Stomach (tissue), 9 donors: ENCODE results near the gene RDH12. TPM values are rescaled to one million over a fixed set of nuclear protein-coding genes. Genes with fewer than 3 reads are reported as not detected.
A peak's percentile ranks its signal among the peaks of the same experiment; 100 is the strongest.

Experiments used
- DNase-seq, 2 donors: peaks; one replicate each; pipeline versions ENCODE4 v3.0.0 to v3.0.0-alpha.2; 2013 to 2019
- H3K27ac ChIP-seq, 5 donors: fragments of 200-600 bp in 4 of 5; sonication (generic) in 4 of 5; one replicate each; pipeline ENCODE4 v1.5.1; 2013 to 2019; ENCODE audit warnings: mild to moderate bottlenecking in 1 of 5, moderate library complexity in 1 of 5
- H3K27me3 ChIP-seq, 3 donors: fragments of 200-600 bp; sonication (generic); one replicate each; pipeline ENCODE4 v1.5.1; 2017 to 2019; ENCODE audit warnings: mixed run types in 1 of 3
- H3K36me3 ChIP-seq, 4 donors: fragments of 200-600 bp; sonication (generic); 1 replicate in 3 of 4; 2 replicates in 1 of 4; pipeline ENCODE4 v1.5.1; 2016 to 2019
- H3K4me1 ChIP-seq, 4 donors: fragments of 200-600 bp; sonication (generic); one replicate each; pipeline ENCODE4 v1.5.1; 2016 to 2019
- H3K4me3 ChIP-seq, 4 donors: fragments of 200-600 bp; sonication (generic) in 3 of 4; one replicate each; pipeline ENCODE4 v1.5.1; 2016 to 2019; ENCODE audit warnings: mild to moderate bottlenecking in 1 of 4
- H3K9me3 ChIP-seq, 4 donors: fragments of 200-600 bp; sonication (generic); one replicate each; pipeline ENCODE4 v1.5.1; 2016 to 2019
- EP300 ChIP-seq: sonication (generic); formaldehyde crosslinking; IDR thresholded peaks from one replicate; pipeline ENCODE4 v1.6.1; 2017; ENCODE audit warnings: antibody characterized with exemption
- POLR2A ChIP-seq, 4 donors: fragments of 450-650 bp; IDR thresholded peaks; one replicate each; pipeline ENCODE4 v1.6.1; 2016; ENCODE audit warnings: antibody characterized with exemption in 4 of 4, control low read depth in 2 of 4, mild to moderate bottlenecking in 1 of 4, moderate library complexity in 1 of 4
- POLR2AphosphoS5 ChIP-seq, 3 donors: sonication (generic); formaldehyde crosslinking; IDR thresholded peaks; one replicate each; pipeline ENCODE4 v1.6.1; 2016; ENCODE audit warnings: antibody characterized with exemption in 3 of 3
- WGBS, 5 donors: extraction: QIAGEN DNeasy Blood & Tissue Kit in 3 of 5; methylation state at CpG; one replicate each; pipeline versions ENCODE4 v1.1.5 to v1.1.7; 2013 to 2018; 5-methylcytosine and 5-hydroxymethylcytosine counted together
- intact Hi-C: fragments of 100-400 bp; cut with DNase I; formaldehyde crosslinking; loops from one replicate; pipeline ENCODE4 v1.15.1; 2023; ENCODE audit warnings: low total_unique reads
- polyA plus RNA-seq, 3 donors: library from polyadenylated mRNA; stranded (reverse); fragments of 200-250 nt; gene quantifications; one replicate each; pipeline ENCODE4 v1.2.3, GENCODE V29; 2013
- total RNA-seq, 5 donors: library from RNA; depleted of rRNA; stranded (reverse); fragments of >200 nt; gene quantifications; one replicate each; pipeline versions ENCODE4 v1.1.0 to v1.2.3, GENCODE V29; 2014 to 2016
- TF ChIP-seq, protein P1 (sequence below), 7 experiments: fragments of 450-650 bp in 4 of 7; fragments of 200-600 bp in 3 of 7; sonication (generic) in 3 of 7; IDR thresholded peaks; one replicate each; pipeline ENCODE4 v1.5.1; 2016 to 2019; ENCODE audit warnings: antibody characterized with exemption in 7 of 7, control low read depth in 2 of 7, mild to moderate bottlenecking in 1 of 7
- donor health status: healthy with polysubstance abuse.
- donor health status: Bipolar disorder and iron deficiency.
- donor health status: healthy.

The RDH12 gene
- total and polyA plus RNA-seq, 8 donors, result 0.45 to 15.4 (median 5.4) TPM; not detected in 2

DNA sequence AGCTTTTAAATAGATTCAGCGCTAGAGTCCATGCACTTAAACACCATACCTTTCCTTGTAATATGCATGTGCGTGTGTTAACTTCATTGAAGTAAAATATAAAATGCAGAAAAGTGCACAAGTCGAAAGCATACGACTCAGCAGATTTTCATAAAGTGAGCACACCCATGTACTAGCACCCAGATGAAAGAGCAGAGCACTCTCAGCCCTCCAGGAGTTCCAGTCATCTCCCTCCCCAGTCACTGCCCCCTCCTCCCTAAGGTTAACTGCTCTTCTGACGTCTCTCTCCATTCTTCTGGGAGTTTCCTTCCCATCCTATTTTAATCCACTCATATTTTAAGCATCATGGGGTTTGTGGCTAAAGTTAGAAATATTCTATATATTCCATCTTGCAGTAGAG lies 20.2 kb downstream of the RDH12 start:
- intact Hi-C loops, result no loop called here

DNA sequence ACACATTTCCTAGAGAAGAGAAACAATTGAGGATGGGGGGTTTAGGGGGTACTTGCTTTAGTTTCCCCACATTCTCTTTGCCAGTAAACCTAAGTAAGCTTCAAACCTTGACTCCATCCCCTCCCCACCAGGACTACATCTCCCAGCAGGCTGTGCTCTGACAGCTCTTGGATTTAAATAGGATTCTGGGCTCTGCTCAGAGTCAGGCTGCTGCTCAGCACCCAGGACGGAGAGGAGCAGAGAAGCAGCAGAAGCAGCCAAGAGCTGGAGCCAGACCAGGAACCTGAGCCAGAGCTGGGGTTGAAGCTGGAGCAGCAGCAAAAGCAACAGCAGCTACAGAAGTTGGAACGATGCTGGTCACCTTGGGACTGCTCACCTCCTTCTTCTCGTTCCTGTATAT lies 20.6 kb downstream of the RDH12 start:
- WGBS, 5 donors, result 4 to 19% (median 7%) methylated on average over 3 of the region's 3 CpGs

More for the DNA sequence above, 20.2 kb downstream of the RDH12 start:
- 69 to 80% (median 70%) methylated on average over 5 of the region's 5 CpGs for WGBS, 5 donors
- H3K4me1 ChIP-seq, result peaks cover 0 to 16% (median 7%) of the 10 kb centered on the region in 4 donors
- no peak for DNase-seq
- peaks cover 0 to 4% (median 0%) of the 10 kb centered on the region in 3 donors for H3K27me3 ChIP-seq
- TF ChIP-seq POLR2AphosphoS5 (IDR thresholded peaks at IDR 0.05) (no peak), EP300 (no peak)
- no peaks in the 10 kb centered on the region for H3K36me3 ChIP-seq
- peak overlapping the region in 2 of 5 donors; percentile 16 to 66 for H3K27ac ChIP-seq
- peak overlapping the region in 1 of 4 donors; percentile 15 for H3K4me3 ChIP-seq
- no peaks in the 10 kb centered on the region for H3K9me3 ChIP-seq

DNA sequence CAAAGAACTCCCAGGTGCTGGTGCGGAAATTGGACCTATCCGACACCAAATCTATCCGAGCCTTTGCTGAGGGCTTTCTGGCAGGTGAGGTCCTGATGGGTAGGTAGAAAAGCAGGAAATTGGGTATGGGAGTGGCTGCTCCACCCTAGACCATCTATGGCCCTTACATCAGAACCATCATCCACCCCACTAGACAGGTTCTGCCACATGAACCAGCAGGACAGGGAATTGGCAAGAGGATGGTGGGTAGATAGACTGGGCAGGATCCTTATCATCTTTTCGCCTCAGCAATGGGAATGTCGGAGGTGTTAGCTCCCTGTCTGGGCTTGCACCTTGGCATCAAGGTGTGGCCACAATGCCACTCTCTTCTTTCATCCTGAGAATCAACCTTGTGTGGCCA lies 23.5 kb downstream of the RDH12 start:
- DNase-seq, result no peak
- WGBS, 5 donors, result 82 to 96% (median 89%) methylated on average over 5 of the region's 5 CpGs
- Histone ChIP-seq H3K4me1 (peaks cover 3 to 14% (median 7%) of the 10 kb centered on the region in 4 donors), H3K4me3 (no peak overlapping the region), H3K27me3 (peaks cover 0 to 4% (median 0%) of the 10 kb centered on the region in 3 donors), H3K27ac (no peak overlapping the region), H3K36me3 (no peaks in the 10 kb centered on the region), H3K9me3 (no peaks in the 10 kb centered on the region)
- TF ChIP-seq, protein P1, sequence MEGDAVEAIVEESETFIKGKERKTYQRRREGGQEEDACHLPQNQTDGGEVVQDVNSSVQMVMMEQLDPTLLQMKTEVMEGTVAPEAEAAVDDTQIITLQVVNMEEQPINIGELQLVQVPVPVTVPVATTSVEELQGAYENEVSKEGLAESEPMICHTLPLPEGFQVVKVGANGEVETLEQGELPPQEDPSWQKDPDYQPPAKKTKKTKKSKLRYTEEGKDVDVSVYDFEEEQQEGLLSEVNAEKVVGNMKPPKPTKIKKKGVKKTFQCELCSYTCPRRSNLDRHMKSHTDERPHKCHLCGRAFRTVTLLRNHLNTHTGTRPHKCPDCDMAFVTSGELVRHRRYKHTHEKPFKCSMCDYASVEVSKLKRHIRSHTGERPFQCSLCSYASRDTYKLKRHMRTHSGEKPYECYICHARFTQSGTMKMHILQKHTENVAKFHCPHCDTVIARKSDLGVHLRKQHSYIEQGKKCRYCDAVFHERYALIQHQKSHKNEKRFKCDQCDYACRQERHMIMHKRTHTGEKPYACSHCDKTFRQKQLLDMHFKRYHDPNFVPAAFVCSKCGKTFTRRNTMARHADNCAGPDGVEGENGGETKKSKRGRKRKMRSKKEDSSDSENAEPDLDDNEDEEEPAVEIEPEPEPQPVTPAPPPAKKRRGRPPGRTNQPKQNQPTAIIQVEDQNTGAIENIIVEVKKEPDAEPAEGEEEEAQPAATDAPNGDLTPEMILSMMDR (IDR thresholded peaks at IDR 0.05), result no peak
- TF ChIP-seq POLR2AphosphoS5 (IDR thresholded peaks at IDR 0.05), result no peak
- TF ChIP-seq EP300, result no peak
- TF ChIP-seq POLR2A (IDR thresholded peaks at IDR 0.05), result no peak
- intact Hi-C loops, result no loop called here

More for the DNA sequence above, 20.6 kb downstream of the RDH12 start:
- H3K4me3 ChIP-seq, result peak overlapping the region in 3 of 4 donors; percentile 15 to 29 (median 27)
- H3K9me3 ChIP-seq, result no peaks in the 10 kb centered on the region
- peaks cover 0 to 16% (median 7%) of the 10 kb centered on the region in 4 donors for H3K4me1 ChIP-seq
- TF ChIP-seq EP300 (no peak), POLR2AphosphoS5 (IDR thresholded peaks at IDR 0.05) (peak in 2 of 3 donors; percentile 4 to 43), POLR2A (IDR thresholded peaks at IDR 0.05) (no peak)
- TF ChIP-seq, protein P1 (IDR thresholded peaks at IDR 0.05), result no peak
- intact Hi-C loops, result no loop called here
- H3K27ac ChIP-seq, result peak overlapping the region in 4 of 5 donors; percentile 16 to 72 (median 57)
- no peaks in the 10 kb centered on the region for H3K36me3 ChIP-seq
- peak; percentile 69 to 87 for DNase-seq
- peaks cover 0 to 4% (median 0%) of the 10 kb centered on the region in 3 donors for H3K27me3 ChIP-seq

- Histone ChIP-seq H3K4me1 (peaks cover 3 to 7% (median 4%) of the 10 kb centered on the region in 4 donors), H3K36me3 (no peaks in the 10 kb centered on the region), H3K9me3 (no peaks in the 10 kb centered on the region), H3K4me3 (no peak overlapping the region), H3K27me3 (peaks cover 0 to 4% (median 0%) of the 10 kb centered on the region in 3 donors), H3K27ac (no peak overlapping the region)
- DNase-seq, result no peak
- intact Hi-C loops, result no loop called here
- no peak for TF ChIP-seq POLR2A (IDR thresholded peaks at IDR 0.05)
- TF ChIP-seq POLR2AphosphoS5 (IDR thresholded peaks at IDR 0.05), result no peak
- TF ChIP-seq, protein P1 (IDR thresholded peaks at IDR 0.05), result no peak
- WGBS, 5 donors, result 94 to 97% (median 96%) methylated on average over 7 of the region's 7 CpGs
These were observed 25.7 kb downstream of the RDH12 start for GRCh38 chr14:67727361-67727760.

DNA sequence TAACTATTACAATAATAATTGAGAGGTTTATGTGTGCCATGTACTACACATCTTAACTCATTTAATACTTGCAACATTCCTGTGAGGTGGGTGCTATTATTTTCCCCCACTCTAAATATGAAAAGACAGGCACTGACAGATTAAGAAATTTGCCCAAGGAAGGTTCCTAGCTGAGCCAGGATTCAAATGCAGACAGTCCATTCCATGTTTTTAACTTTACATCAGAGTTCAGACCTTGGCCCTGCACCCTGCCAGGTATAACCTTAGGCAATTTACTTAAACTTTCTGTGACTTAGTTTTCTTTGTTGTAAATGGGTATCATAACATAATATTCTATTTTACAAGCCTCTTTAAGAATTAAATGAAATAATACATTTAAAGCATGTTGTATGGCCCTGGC lies 26.6 kb downstream of the RDH12 start:
- no peak overlapping the region for H3K27ac ChIP-seq
- no peak overlapping the region for H3K4me3 ChIP-seq
- intact Hi-C loops, result no loop called here
- no peaks in the 10 kb centered on the region for H3K36me3 ChIP-seq
- H3K9me3 ChIP-seq, result no peaks in the 10 kb centered on the region
- DNase-seq, result no peak
- H3K27me3 ChIP-seq, result peaks cover 0 to 4% (median 0%) of the 10 kb centered on the region in 3 donors
- TF ChIP-seq POLR2A (IDR thresholded peaks at IDR 0.05), result no peak
- TF ChIP-seq, protein P1 (IDR thresholded peaks at IDR 0.05), result no peak
- no peak for TF ChIP-seq POLR2AphosphoS5 (IDR thresholded peaks at IDR 0.05)
- no peak for TF ChIP-seq EP300
- H3K4me1 ChIP-seq, result peaks cover 0 to 4% (median 1%) of the 10 kb centered on the region in 4 donors
